Measurements from ENCODE around the gene DRAXIN.

DRAXIN gene

DNA sequence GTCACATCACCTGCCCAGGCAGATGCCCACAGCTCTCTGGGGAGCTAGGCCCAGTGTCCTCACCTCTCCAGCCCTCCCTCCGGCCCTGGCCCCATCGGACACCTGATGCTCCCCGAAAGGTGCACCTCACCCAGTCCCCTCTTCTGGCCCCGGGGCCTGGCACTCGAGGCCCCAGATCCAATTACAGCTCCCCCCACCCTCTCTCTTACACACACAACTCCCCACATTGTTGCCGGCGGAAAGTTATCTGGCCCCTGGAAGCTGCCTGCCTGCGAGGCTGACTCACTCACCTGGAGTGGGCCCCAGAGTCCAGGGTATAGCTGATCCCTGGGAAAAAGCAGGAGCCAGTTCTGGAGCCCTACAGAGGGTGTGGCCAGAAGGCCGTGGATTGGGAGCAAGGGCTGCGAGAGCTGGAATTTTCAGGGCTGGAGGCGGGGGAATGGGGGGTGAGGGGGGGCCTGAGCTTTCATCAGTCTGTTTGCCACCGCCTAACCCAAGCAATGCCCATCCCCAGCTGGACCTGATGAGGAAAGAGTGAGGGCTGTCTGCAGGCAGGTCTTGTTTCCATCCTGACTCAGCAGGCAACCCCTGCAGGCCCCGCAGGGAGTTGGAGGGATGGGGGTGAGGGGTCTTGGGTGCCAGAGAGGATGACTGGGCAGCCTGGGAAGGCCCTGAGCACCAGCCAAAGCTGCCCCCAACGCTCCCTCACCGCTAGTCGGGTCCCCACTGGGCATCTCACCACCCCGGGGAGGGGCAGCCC, 38.2 kb upstream of the DRAXIN start:
- intact Hi-C loops (cut with DNase I; ENCODE audit: low total_unique reads), result loop anchor here (10.0 kb wide), 1 partner anchor 152 kb away; the partner anchor contains the start of genes CLCN6 and MTHFR
- Histone ChIP-seq H3K27me3 (peaks cover 0 to 26% of the 10 kb centered on the region in 2 donors), H3K9me3 (no peaks in the 10 kb centered on the region), H3K27ac (no peak overlapping the region), H3K4me3 (no peak overlapping the region), H3K4me1 (peaks cover 0 to 54% (median 40%) of the 10 kb centered on the region in 4 donors), H3K36me3 (peaks cover 0 to 3% (median 0%) of the 10 kb centered on the region in 3 donors)
- TF ChIP-seq, protein P1, sequence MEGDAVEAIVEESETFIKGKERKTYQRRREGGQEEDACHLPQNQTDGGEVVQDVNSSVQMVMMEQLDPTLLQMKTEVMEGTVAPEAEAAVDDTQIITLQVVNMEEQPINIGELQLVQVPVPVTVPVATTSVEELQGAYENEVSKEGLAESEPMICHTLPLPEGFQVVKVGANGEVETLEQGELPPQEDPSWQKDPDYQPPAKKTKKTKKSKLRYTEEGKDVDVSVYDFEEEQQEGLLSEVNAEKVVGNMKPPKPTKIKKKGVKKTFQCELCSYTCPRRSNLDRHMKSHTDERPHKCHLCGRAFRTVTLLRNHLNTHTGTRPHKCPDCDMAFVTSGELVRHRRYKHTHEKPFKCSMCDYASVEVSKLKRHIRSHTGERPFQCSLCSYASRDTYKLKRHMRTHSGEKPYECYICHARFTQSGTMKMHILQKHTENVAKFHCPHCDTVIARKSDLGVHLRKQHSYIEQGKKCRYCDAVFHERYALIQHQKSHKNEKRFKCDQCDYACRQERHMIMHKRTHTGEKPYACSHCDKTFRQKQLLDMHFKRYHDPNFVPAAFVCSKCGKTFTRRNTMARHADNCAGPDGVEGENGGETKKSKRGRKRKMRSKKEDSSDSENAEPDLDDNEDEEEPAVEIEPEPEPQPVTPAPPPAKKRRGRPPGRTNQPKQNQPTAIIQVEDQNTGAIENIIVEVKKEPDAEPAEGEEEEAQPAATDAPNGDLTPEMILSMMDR (IDR thresholded peaks at IDR 0.05), result no peak
- DNase-seq, result no peak

DNA sequence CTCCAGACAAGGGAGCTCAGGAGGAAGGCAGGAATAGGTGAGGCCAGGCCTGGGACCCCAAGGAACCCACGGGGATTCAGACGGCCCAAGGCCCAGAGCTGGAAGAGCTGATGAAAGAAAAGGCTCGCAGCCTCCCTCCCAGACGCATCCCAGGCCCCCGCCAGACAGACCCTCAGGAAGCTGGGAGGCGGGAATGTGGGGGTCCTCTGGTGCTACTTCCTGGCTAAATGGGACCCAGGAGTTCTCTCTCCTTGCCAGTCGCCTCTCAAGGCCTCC, 37.7 kb upstream of the DRAXIN start:
- H3K4me1 ChIP-seq, result peaks cover 0 to 48% (median 35%) of the 10 kb centered on the region in 4 donors
- TF ChIP-seq, protein P1 (IDR thresholded peaks at IDR 0.05), result no peak
- intact Hi-C loops (cut with DNase I; ENCODE audit: low total_unique reads), result loop anchor here (10.0 kb wide), 1 partner anchor 151 kb away; the partner anchor contains the start of genes CLCN6 and MTHFR
- peaks cover 0 to 21% of the 10 kb centered on the region in 2 donors for H3K27me3 ChIP-seq
- no peaks in the 10 kb centered on the region for H3K9me3 ChIP-seq
- DNase-seq, result no peak
- peaks cover 0 to 8% (median 0%) of the 10 kb centered on the region in 3 donors for H3K36me3 ChIP-seq
- H3K4me3 ChIP-seq, result peak overlapping the region; percentile 61 to 73
- peak overlapping the region in 1 of 2 donors; percentile 54 for H3K27ac ChIP-seq

DNA sequence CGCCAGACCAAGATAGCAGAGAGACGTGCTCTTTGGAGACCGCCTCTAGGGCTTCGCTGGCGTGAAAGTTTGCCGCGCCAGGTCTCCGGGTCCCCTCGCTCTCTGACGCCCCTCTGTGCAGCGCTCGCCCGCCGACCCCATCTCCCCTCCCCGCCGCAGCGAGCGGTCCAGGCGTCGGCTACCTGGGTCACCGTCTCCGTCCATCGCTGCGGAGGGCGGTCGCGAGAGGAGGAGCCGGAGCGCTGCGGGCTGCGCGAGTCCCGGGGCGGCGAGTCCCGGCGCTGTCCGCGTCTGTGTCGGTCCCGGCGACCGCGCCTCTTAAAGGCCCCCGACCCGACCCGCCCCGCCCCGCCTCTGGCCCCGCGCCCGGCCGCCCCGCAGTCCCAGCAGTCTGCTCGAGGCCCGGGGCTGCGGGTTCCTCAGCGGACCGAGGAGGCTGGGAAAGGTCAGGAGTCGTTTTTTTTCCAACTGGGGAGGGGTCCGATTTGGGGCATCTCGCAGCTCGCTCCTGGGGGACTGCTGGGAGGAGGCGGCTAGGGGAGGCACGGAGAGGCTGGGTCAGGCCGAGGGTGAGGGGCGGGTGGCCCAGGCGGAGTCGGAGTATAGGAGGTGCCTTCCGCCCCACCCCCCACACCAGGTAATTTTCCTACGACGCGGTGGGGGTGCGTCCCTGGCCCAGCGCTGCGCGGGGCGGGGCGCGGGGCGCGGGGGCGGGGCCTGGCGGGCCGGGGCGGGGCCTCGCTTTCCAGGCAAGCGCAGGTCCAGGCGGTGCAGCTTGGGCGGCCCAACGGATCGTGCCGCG, 37.2 kb upstream of the DRAXIN start, which contains the start of the genes FBXO2 and FBXO44:
TSS of gene FBXO2 (minus strand) at position 293 of the 802 bp plus-strand sequence. CDS start at position 204, 89 bp downstream.
TSS of gene FBXO44 (plus strand) at position 741 of the 802 bp plus-strand sequence. CDS start 959 bp downstream, outside the sequence.
- TF ChIP-seq, protein P1 (IDR thresholded peaks at IDR 0.05), result no peak
- peaks cover 0 to 43% (median 30%) of the 10 kb centered on the region in 4 donors for H3K4me1 ChIP-seq
- peaks cover 0 to 12% (median 0%) of the 10 kb centered on the region in 3 donors for H3K36me3 ChIP-seq
- no peak for DNase-seq
- peak within 1 kb of the TSS; percentile 61 to 73 for H3K4me3 ChIP-seq
- intact Hi-C loops (cut with DNase I; ENCODE audit: low total_unique reads), result loop anchor here (10.0 kb wide), 1 partner anchor 150 kb away; the partner anchor contains the start of genes CLCN6 and MTHFR
- H3K27me3 ChIP-seq, result peaks cover 0 to 15% of the 10 kb centered on the region in 2 donors
- H3K27ac ChIP-seq, result peak within 1 kb of the TSS; percentile 50 to 54
- H3K9me3 ChIP-seq, result no peaks in the 10 kb centered on the region

DNA sequence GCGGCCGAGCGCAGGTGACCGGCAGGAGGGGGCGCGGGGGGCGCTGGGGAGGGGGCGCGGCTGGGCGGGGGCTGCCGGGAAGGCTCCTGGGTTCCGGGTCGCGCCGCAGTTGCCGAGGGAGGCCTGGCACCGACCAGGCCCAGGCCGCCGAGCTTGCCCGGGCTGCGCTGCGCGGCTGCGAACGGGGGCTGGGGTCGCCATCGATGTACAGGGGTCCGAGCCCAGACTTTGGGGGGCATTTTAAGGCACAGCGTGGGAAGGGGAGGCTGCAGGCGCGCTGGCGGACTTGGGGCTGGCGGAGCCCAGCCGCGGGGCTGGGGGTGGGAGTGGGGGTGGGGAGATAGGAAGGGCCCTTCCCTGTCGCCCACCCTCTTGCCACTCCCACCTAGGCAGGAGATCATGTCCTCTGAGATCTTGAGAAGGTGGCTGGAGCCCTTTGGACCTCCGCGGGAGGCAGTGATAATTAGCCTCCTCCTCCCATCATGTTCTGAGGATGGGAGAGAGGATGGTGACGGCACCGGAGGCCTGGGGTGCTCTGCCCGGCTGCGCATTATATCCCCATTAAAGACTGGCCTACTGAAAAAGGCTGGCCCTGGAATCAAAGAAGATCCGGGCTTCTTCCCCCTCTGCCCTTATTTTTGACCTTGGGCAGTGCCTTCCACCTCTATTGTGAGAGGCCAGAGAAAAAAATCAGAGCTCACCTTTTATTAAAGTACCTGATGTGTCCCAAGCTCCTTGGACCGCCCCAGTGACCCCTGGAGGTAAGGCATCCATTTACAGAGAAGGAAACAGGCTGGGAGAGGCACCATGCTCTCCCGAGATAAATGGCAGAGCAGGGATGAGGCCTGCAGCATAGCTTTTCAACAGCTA, 36.3 kb upstream of the DRAXIN start:
- Histone ChIP-seq H3K36me3 (peaks cover 0 to 20% (median 0%) of the 10 kb centered on the region in 3 donors), H3K27ac (peak overlapping the region; percentile 25 to 45)
- intact Hi-C loops (cut with DNase I; ENCODE audit: low total_unique reads), result loop anchor here (10.0 kb wide), 1 partner anchor 150 kb away; the partner anchor contains the start of genes CLCN6 and MTHFR

More for the DNA sequence above, 36.3 kb upstream of the DRAXIN start:
- Histone ChIP-seq H3K9me3 (no peaks in the 10 kb centered on the region), H3K4me1 (peaks cover 0 to 35% (median 26%) of the 10 kb centered on the region in 4 donors), H3K27me3 (peaks cover 0 to 7% of the 10 kb centered on the region in 2 donors), H3K4me3 (peak overlapping the region; percentile 61 to 73)
- DNase-seq, result no peak
- TF ChIP-seq, protein P1 (IDR thresholded peaks at IDR 0.05), result no peak
